ENCODE data around the gene PLIN5.
"Not testable (repeated sequence)": the region's sequence is repeated elsewhere in the genome, so short reads cannot be mapped to it uniquely, and the experiment has no call there.

Gene PLIN5

GRCh38 chr19:4573682-4574081, 38.7 kb upstream of the PLIN5 start:
- DNase-seq (no peak), ATAC-seq (no peak)
- H3K27me3 Mint-ChIP-seq = peaks cover 52% of the 10 kb centered on the region
- no peaks in the 10 kb centered on the region for H3K9me3 Mint-ChIP-seq
- no peak overlapping the region for H3K27ac Mint-ChIP-seq
- no peak overlapping the region for H3K4me3 Mint-ChIP-seq
- H3K4me1 Mint-ChIP-seq = peaks cover 20% of the 10 kb centered on the region

- Mint-ChIP-seq H3K4me1 (peaks cover 20% of the 10 kb centered on the region), H3K27ac (no peak overlapping the region), H3K27me3 (peaks cover 39% of the 10 kb centered on the region), H3K4me3 (no peak overlapping the region), H3K9me3 (no peaks in the 10 kb centered on the region)
- DNase-seq = no peak
- ATAC-seq = no peak
Observed at GRCh38 chr19:4571305-4571917, 36.4 kb upstream of the PLIN5 start.

DNA sequence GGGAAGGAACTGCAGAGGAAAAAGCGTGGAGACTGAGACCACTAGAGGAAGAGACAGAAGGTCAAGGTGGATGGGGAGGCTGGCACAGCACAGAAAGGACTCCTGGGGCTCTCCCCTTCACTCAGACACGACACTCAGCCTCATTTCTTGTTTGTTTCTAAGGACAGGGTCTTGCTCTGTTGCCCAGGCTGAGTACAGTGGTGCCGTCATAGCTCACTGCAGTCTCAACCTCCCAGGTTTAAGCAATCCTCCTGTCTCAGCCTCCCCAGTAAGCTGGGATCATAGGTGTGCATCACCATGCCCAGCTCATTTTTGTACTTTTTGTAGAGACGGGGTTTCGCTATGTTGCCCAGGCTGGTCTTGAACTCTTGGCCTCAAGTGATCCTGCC, 35.9 kb upstream of the PLIN5 start:
- ATAC-seq (no peak), DNase-seq (no peak)
- peaks cover 16% of the 10 kb centered on the region for H3K4me1 Mint-ChIP-seq
- no peaks in the 10 kb centered on the region for H3K9me3 Mint-ChIP-seq
- no peak overlapping the region for H3K4me3 Mint-ChIP-seq
- peaks cover 36% of the 10 kb centered on the region for H3K27me3 Mint-ChIP-seq
- peak overlapping the region in 1 of 2 donors; percentile 71 for H3K27ac Mint-ChIP-seq

DNA sequence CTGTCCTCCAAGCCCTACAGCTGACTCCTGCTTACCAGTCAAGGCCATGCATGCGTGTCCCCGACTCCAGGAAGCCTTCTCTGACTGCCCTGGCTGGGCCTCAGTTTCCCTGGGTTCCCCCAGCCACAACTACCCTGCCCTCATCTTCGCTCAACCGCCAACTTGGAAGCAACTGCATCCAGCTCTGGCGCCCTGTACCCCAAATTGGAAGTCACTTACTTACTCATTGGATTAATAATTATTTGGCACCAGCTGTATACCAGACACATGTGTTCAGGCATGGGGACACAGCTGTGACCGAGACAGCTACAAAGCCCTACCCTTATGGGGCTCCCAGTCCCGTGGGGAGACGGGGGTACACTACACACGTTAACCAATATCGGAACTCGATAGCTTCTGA, 35.4 kb upstream of the PLIN5 start:
- Mint-ChIP-seq H3K4me3 (no peak overlapping the region), H3K27ac (peak overlapping the region in 1 of 2 donors; percentile 71), H3K27me3 (peaks cover 31% of the 10 kb centered on the region), H3K9me3 (no peaks in the 10 kb centered on the region), H3K4me1 (peaks cover 11% of the 10 kb centered on the region)
- DNase-seq (no peak), ATAC-seq (no peak)

DNA sequence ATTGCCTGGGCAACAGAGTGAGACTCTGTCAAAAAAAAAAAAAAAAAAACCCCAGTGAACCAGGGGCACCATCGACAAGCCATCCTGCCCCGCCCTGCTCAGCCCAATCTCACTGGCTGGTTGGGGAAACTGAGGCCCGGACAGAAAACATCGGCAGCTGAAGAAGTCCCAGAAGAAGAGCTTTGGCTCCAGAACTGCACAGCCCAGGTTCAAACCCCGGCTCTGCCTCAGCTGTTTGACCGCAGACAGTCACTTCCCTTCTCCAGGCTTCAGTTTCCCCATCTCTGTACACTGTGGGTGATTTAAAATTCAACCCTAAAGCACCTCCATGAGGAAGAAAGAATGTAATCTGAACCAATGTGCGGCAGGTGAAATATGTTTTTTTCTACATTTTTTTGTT, 33.9 kb upstream of the PLIN5 start:
- DNase-seq = no peak
- peaks cover 16% of the 10 kb centered on the region for H3K27me3 Mint-ChIP-seq
- H3K9me3 Mint-ChIP-seq = no peaks in the 10 kb centered on the region
- no peaks in the 10 kb centered on the region for H3K4me1 Mint-ChIP-seq
- ATAC-seq = no peak
- no peak overlapping the region for H3K27ac Mint-ChIP-seq
- H3K4me3 Mint-ChIP-seq = no peak overlapping the region

- no peak overlapping the region for H3K4me3 Mint-ChIP-seq
- DNase-seq = peak; percentile 67 to 68
Observed at GRCh38 chr19:4567584-4568071, 32.6 kb upstream of the PLIN5 start.

GRCh38 chr19:4566402-4567051, 31.5 kb upstream of the PLIN5 start:
- Mint-ChIP-seq H3K9me3 (no peaks in the 10 kb centered on the region), H3K4me3 (no peak overlapping the region), H3K27ac (peak overlapping the region in 1 of 2 donors; percentile 46), H3K27me3 (peaks cover 11% of the 10 kb centered on the region), H3K4me1 (no peaks in the 10 kb centered on the region)
- DNase-seq (no peak), ATAC-seq (no peak)

More at GRCh38 chr19:4567584-4568071, 32.6 kb upstream of the PLIN5 start:
- H3K27me3 Mint-ChIP-seq = peaks cover 11% of the 10 kb centered on the region
- H3K27ac Mint-ChIP-seq = peak overlapping the region in 1 of 2 donors; percentile 86
- no peaks in the 10 kb centered on the region for H3K9me3 Mint-ChIP-seq
- ATAC-seq = peak; percentile 85
- H3K4me1 Mint-ChIP-seq = no peaks in the 10 kb centered on the region

GRCh38 chr19:4563562-4563961, 28.5 kb upstream of the PLIN5 start:
- H3K4me3 Mint-ChIP-seq, H3K27ac Mint-ChIP-seq, ATAC-seq, DNase-seq, H3K9me3 Mint-ChIP-seq, H3K4me1 Mint-ChIP-seq: not testable (repeated sequence)
- peaks cover 20% of the 10 kb centered on the region for H3K27me3 Mint-ChIP-seq

DNA sequence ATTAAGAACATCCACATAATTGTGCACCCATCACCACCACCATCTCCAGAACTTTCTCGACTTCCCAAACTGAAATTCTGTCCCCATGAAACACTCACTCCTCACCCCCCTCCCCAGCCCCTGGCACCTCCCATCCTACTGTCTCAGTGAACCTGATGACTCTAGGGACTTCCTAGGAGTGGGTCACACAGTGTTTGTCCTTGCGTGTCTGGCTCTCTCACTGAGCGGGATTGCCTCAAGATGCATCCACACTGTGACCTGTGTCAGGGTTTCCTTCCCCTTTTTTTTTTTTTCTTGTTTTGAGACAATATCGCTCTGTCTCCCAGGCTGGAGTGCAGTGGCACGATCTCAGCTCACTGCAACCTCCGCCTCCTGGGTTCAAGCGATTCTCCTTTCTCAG, 27.1 kb upstream of the PLIN5 start:
- H3K4me1 Mint-ChIP-seq, ATAC-seq, H3K4me3 Mint-ChIP-seq, H3K9me3 Mint-ChIP-seq, DNase-seq: not testable (repeated sequence)
- Mint-ChIP-seq H3K27ac (peak overlapping the region in 1 of 2 donors; percentile 34), H3K27me3 (peaks cover 17% of the 10 kb centered on the region)

DNA sequence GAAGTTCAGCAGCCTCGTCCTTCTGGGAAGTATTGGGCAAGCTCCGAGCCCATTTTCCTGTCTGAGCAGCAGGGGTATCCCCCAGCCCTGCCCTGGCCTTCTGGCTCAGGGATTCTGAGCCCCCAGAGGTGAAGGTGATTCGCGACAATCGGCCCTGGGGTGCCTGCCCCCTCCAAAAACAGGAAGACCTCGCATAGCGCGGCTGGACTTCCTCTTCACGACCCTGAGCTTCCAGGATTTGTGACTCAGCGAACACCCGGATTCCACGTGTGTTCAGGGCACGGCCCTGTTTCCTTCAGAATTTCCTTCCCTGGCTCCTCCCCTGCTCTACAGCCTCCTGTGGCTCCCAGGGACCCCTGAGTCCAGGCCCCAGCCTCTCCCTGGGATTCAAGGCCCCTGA, 24.5 kb upstream of the PLIN5 start, which contains the start of gene SEMA6B:
Gene SEMA6B (minus strand): TSS at position 116 of the 400 bp plus-strand sequence. CDS start 1,227 bp downstream, outside the sequence.
- Mint-ChIP-seq H3K4me1 (peaks cover 6% of the 10 kb centered on the region), H3K4me3 (no peak within 1 kb of the TSS), H3K27ac (no peak within 1 kb of the TSS), H3K9me3 (no peaks in the 10 kb centered on the region), H3K27me3 (peaks cover 9% of the 10 kb centered on the region)
- DNase-seq = no peak
- no peak for ATAC-seq

DNA sequence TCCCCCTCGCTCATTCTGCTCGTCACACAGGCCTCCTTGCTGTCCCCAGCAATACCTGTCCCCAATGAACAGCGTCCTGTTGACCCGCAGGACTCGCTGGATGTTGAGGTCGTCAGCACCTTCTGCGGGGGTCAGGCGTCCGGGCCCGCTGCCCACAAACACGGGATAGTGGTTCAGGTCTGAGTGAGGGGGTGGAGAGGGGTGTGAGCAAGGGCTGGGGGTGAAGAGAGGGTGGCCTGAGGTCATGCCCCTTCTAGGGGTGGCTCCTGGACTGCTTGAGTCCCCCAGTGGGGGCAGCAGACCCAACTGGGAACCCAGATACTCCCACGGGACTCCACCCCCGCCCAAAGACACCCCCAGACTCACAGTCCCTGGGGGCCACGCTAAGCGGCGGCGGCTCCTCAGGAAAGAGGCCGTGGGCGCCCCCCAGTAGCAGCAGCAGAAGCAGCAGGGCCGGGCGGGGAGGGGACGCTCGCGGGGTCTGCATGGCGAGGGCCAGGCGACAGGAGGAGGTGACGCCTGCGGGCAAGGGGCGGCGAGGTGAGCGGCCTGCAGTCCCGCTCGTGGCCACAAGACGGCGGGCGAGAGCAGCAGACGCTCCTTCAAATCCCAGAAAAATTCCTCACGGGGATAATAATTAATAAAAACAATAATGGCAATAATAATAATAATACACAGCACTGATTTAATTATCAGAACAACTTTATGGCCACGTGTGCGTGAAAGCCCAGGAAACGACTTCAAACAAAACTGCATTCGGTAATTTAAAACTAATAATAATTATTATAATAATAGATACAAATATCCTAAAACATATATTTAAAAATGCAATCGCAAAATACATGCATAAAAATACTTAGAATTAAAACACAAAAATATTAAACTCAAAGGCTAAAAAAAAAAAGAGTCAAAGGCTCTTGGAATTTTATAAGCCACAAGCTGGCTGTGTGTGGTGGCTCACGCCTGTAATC, 23.2 kb upstream of the PLIN5 start:
- Mint-ChIP-seq H3K9me3 (peaks cover 0 to 5% of the 10 kb centered on the region in 2 donors), H3K27me3 (peaks cover 9% of the 10 kb centered on the region), H3K4me3 (no peak overlapping the region), H3K27ac (no peak overlapping the region), H3K4me1 (peaks cover 6% of the 10 kb centered on the region)
- no peak for DNase-seq
- no peak for ATAC-seq

- Mint-ChIP-seq H3K27ac (no peak overlapping the region), H3K4me3 (no peak overlapping the region), H3K27me3 (peaks cover 9% of the 10 kb centered on the region), H3K4me1 (peaks cover 6% of the 10 kb centered on the region), H3K9me3 (peaks cover 0 to 9% of the 10 kb centered on the region in 2 donors)
- DNase-seq = peak in 1 of 2 donors; percentile 41
- ATAC-seq = peak; percentile 62
Observed at GRCh38 chr19:4557144-4557970, 22.3 kb upstream of the PLIN5 start.

GRCh38 chr19:4556597-4557127, 21.6 kb upstream of the PLIN5 start:
- Mint-ChIP-seq H3K9me3 (peaks cover 0 to 9% of the 10 kb centered on the region in 2 donors), H3K4me1 (peaks cover 6% of the 10 kb centered on the region), H3K4me3 (no peak overlapping the region), H3K27me3 (peaks cover 9% of the 10 kb centered on the region), H3K27ac (no peak overlapping the region)
- peak; percentile 16 for ATAC-seq
- DNase-seq = no peak

GRCh38 chr19:4555657-4556561, 20.9 kb upstream of the PLIN5 start:
- peaks cover 0 to 9% of the 10 kb centered on the region in 2 donors for H3K9me3 Mint-ChIP-seq
- H3K4me1 Mint-ChIP-seq = peaks cover 6% of the 10 kb centered on the region
- H3K4me3 Mint-ChIP-seq = no peak overlapping the region
- no peak overlapping the region for H3K27ac Mint-ChIP-seq
- peaks cover 9% of the 10 kb centered on the region for H3K27me3 Mint-ChIP-seq
- ATAC-seq (no peak), DNase-seq (no peak)

All from stimulated activated naive CD8-positive, alpha-beta T cell treated with anti-CD3 and anti-CD28 coated beads, Interleukin-15, amount 100 ng/mL, for 72 hours (primary cell).